Ovary (tissue), 9 donors: ENCODE results near the gene GHRH. TPM values are rescaled to one million over a fixed set of nuclear protein-coding genes. Genes with fewer than 3 reads are reported as not detected.

Source experiments
- DNase-seq, 5 donors: peaks; one replicate each; pipeline ENCODE4 v3.0.0-alpha.2; 2019 to 2020
- H3K27ac ChIP-seq, 2 donors: fragments of 200-600 bp; one replicate each; pipeline versions ENCODE4 v1.5.1 to v1.8.0; 2019 to 2022
- H3K27me3 ChIP-seq: fragments of 200-600 bp; one replicate; pipeline ENCODE4 v1.8.0; 2022
- H3K36me3 ChIP-seq: fragments of 200-600 bp; sonication (generic); one replicate; pipeline ENCODE4 v1.5.1; 2019
- H3K4me1 ChIP-seq: one replicate; pipeline ENCODE4 v1.8.1; 2013; ENCODE audit warnings: mild to moderate bottlenecking, moderate library complexity; ENCODE audit not compliant: insufficient read depth
- H3K4me3 ChIP-seq: fragments of 200-600 bp; sonication (generic); one replicate; pipeline ENCODE4 v1.5.1; 2017
- H3K9me3 ChIP-seq, 2 donors: fragments of 200-600 bp in 1 of 2; sonication (generic) in 1 of 2; one replicate each; pipeline versions ENCODE4 v1.5.1 to v1.8.1; 2013 to 2019; ENCODE audit warnings: mild to moderate bottlenecking in 1 of 2, moderate library complexity in 1 of 2
- CTCF ChIP-seq, 3 donors: fragments of 450-650 bp in 2 of 3; fragments of 200-600 bp in 1 of 3; IDR thresholded peaks; one replicate each; pipeline versions ENCODE4 v1.5.1 to v1.8.0; 2016 to 2022; ENCODE audit warnings: antibody characterized with exemption in 3 of 3, mild to moderate bottlenecking in 1 of 3
- EP300 ChIP-seq: sonication (generic); formaldehyde crosslinking; IDR thresholded peaks from one replicate; pipeline ENCODE4 v1.6.1; 2017; ENCODE audit warnings: antibody characterized with exemption
- POLR2A ChIP-seq: fragments of 450-650 bp; IDR thresholded peaks from one replicate; pipeline ENCODE4 v1.6.1; 2017; ENCODE audit warnings: antibody characterized with exemption, mild to moderate bottlenecking, moderate library complexity
- WGBS, 3 donors: extraction: QIAGEN DNeasy Blood & Tissue Kit in 1 of 3; methylation state at CpG; one replicate each; pipeline versions ENCODE4 v1.1.5 to v1.1.7; 2013 to 2017; 5-methylcytosine and 5-hydroxymethylcytosine counted together
- intact Hi-C, 4 donors: fragments of 100-400 bp; cut with DNase I; formaldehyde crosslinking; loops; one replicate each; pipeline versions ENCODE4 v1.11.0 to v1.15.1; 2022 to 2023
- polyA plus RNA-seq, 2 donors: library from polyadenylated mRNA; stranded (reverse); fragments of 200-250 nt in 1 of 2; fragments of 350-450 nt in 1 of 2; fragmentation: Illumina TruSeq in 1 of 2; extraction: RNeasy Lipid Tissue Mini Kit (QIAGEN cat#74804) in 1 of 2; gene quantifications; one replicate each; pipeline ENCODE4 v1.2.3, GENCODE V29; 2013 to 2014
- total RNA-seq, 7 donors: library from RNA; depleted of rRNA in 2 of 7; stranded (reverse); fragments of >200 nt in 2 of 7; fragmentation: NEBNext Ultra II Directional in 3 of 7; extraction: Animal tissue kit (Norgen Biotek cat#: 25700) in 3 of 7; gene quantifications; one replicate each; pipeline versions ENCODE4 v1.1.0 to v1.2.4, GENCODE V29; 2016 to 2023
- donor health status: DM: no; HTN: no; CAD: no; lungs with moderate emphysema.
- donor health status: DM: no; HTN: no; CAD: no.
- donor health status: Bipolar disorder and iron deficiency.
- donor health status: DM: yes; HTN: yes; CAD: no.
- donor health status: DM: no; HTN: no; CAD: no.
- donor health status: DM: yes; HTN: yes; CAD: no.

The GHRH gene
- total and polyA plus RNA-seq, 9 donors = not detected

- Histone ChIP-seq H3K4me3 (no peak overlapping the region), H3K36me3 (no peaks in the 10 kb centered on the region), H3K27me3 (no peaks in the 10 kb centered on the region), H3K9me3 (no peaks in the 10 kb centered on the region), H3K4me1 (no peaks in the 10 kb centered on the region), H3K27ac (no peak overlapping the region)
- intact Hi-C loops = no loop called here
- WGBS, 3 donors = 82 to 84% (median 83%) methylated on average over 6 of the region's 6 CpGs
- TF ChIP-seq EP300 = no peak
- TF ChIP-seq CTCF (IDR thresholded peaks at IDR 0.05) = no peak
- TF ChIP-seq POLR2A = no peak
- DNase-seq = no peak
Measured at GRCh38 chr20:37238426-37238825, 23.2 kb downstream of the GHRH start.

GRCh38 chr20:37237656-37238055 lies 24.0 kb downstream of the GHRH start:
- H3K27ac ChIP-seq = no peak overlapping the region
- H3K9me3 ChIP-seq = no peaks in the 10 kb centered on the region
- no peak for DNase-seq
- H3K4me1 ChIP-seq = no peaks in the 10 kb centered on the region
- TF ChIP-seq POLR2A = no peak
- no peak for TF ChIP-seq EP300
- no peak for TF ChIP-seq CTCF (IDR thresholded peaks at IDR 0.05)
- H3K4me3 ChIP-seq = no peak overlapping the region
- no peaks in the 10 kb centered on the region for H3K27me3 ChIP-seq
- no peaks in the 10 kb centered on the region for H3K36me3 ChIP-seq
- 91 to 96% (median 92%) methylated on average over 5 of the region's 5 CpGs for WGBS, 3 donors
- intact Hi-C loops = no loop called here

GRCh38 chr20:37236462-37236861 lies 25.2 kb downstream of the GHRH start:
- H3K27me3 ChIP-seq = no peaks in the 10 kb centered on the region
- H3K9me3 ChIP-seq = no peaks in the 10 kb centered on the region
- TF ChIP-seq POLR2A (no peak), CTCF (IDR thresholded peaks at IDR 0.05) (no peak), EP300 (no peak)
- DNase-seq = no peak
- no peaks in the 10 kb centered on the region for H3K36me3 ChIP-seq
- H3K4me3 ChIP-seq = no peak overlapping the region
- 74 to 76% (median 74%) methylated on average over 4 of the region's 4 CpGs for WGBS, 3 donors
- no peak overlapping the region for H3K27ac ChIP-seq
- intact Hi-C loops = no loop called here
- no peaks in the 10 kb centered on the region for H3K4me1 ChIP-seq

- no peaks in the 10 kb centered on the region for H3K27me3 ChIP-seq
- H3K27ac ChIP-seq = no peak overlapping the region
- H3K9me3 ChIP-seq = no peaks in the 10 kb centered on the region
- no peaks in the 10 kb centered on the region for H3K4me1 ChIP-seq
- 71 to 75% (median 72%) methylated on average over 6 of the region's 6 CpGs for WGBS, 3 donors
- intact Hi-C loops = no loop called here
- TF ChIP-seq CTCF (IDR thresholded peaks at IDR 0.05) (no peak), POLR2A (no peak), EP300 (no peak)
- no peak for DNase-seq
- H3K36me3 ChIP-seq = no peaks in the 10 kb centered on the region
- H3K4me3 ChIP-seq = no peak overlapping the region
Measured at GRCh38 chr20:37235065-37235464, 26.5 kb downstream of the GHRH start.

GRCh38 chr20:37234254-37234581 lies 27.4 kb downstream of the GHRH start:
- H3K27ac ChIP-seq = no peak overlapping the region
- no peaks in the 10 kb centered on the region for H3K9me3 ChIP-seq
- DNase-seq = no peak
- no peaks in the 10 kb centered on the region for H3K4me1 ChIP-seq
- no peaks in the 10 kb centered on the region for H3K27me3 ChIP-seq
- intact Hi-C loops = no loop called here
- WGBS, 3 donors = 84 to 90% (median 88%) methylated on average over 5 of the region's 5 CpGs
- H3K4me3 ChIP-seq = no peak overlapping the region
- no peaks in the 10 kb centered on the region for H3K36me3 ChIP-seq
- no peak for TF ChIP-seq EP300
- TF ChIP-seq CTCF (IDR thresholded peaks at IDR 0.05) = no peak
- TF ChIP-seq POLR2A = no peak
